Kidney (tissue), 14 donors: ENCODE results near the gene EGFL7. TPM values are rescaled to one million over a fixed set of nuclear protein-coding genes. Genes with fewer than 3 reads are reported as not detected.

ENCODE experiments used
- DNase-seq, 5 donors: peaks; one replicate each; pipeline ENCODE4 v3.0.0-alpha.2; 2013 to 2020
- FAIRE-seq: peaks from 2 replicates; lab custom pipeline; 2012; peaks lifted over from hg19 to GRCh38; lab: Jason Lieb, UNC
- H3K27ac ChIP-seq, 2 donors: one replicate each; pipeline ENCODE4 v1.7.0; 2013; ENCODE audit warnings: low read depth in 2 of 2, low read length in 2 of 2, inconsistent platforms in 1 of 2
- H3K27me3 ChIP-seq: one replicate; pipeline ENCODE4 v1.7.1; 2013; ENCODE audit warnings: low read length, inconsistent platforms; ENCODE audit not compliant: control insufficient read depth, insufficient read depth
- H3K36me3 ChIP-seq, 3 donors: one replicate each; pipeline versions ENCODE4 v1.7.0 to v1.7.1; 2013; ENCODE audit warnings: low read length in 3 of 3, control low read depth in 1 of 3, inconsistent platforms in 1 of 3; ENCODE audit not compliant: insufficient read depth in 3 of 3, control insufficient read depth in 2 of 3
- H3K4me1 ChIP-seq, 3 donors: one replicate each; pipeline versions ENCODE4 v1.7.0 to v1.7.1; 2013; ENCODE audit warnings: low read length in 3 of 3, inconsistent platforms in 1 of 3, low read depth in 1 of 3; ENCODE audit not compliant: control insufficient read depth in 2 of 3, insufficient read depth in 2 of 3
- H3K4me3 ChIP-seq, 3 donors: one replicate each; pipeline versions ENCODE4 v1.7.0 to v1.8.1; 2013; ENCODE audit warnings: low read length in 3 of 3, control low read depth in 1 of 3, inconsistent platforms in 1 of 3
- H3K9ac ChIP-seq, 3 donors: one replicate each; pipeline versions ENCODE4 v1.7.0 to v1.7.1; 2013; ENCODE audit warnings: low read length in 3 of 3, control low read depth in 1 of 3, inconsistent platforms in 1 of 3
- H3K9me3 ChIP-seq, 3 donors: one replicate each; pipeline versions ENCODE4 v1.7.0 to v1.7.1; 2013; ENCODE audit warnings: low read length in 3 of 3, control low read depth in 1 of 3, inconsistent platforms in 1 of 3; ENCODE audit not compliant: control insufficient read depth in 2 of 3, insufficient read depth in 1 of 3
- CTCF ChIP-seq: IDR thresholded peaks from 3 replicates; pipeline ENCODE4 v1.5.1; 2012; ENCODE audit warnings: mild to moderate bottlenecking, moderate library complexity, borderline replicate concordance; ENCODE audit not compliant: insufficient read depth; ENCODE audit errors: extremely low read depth
- intact Hi-C: fragments of 100-400 bp; cut with DNase I; formaldehyde crosslinking; loops from one replicate; pipeline ENCODE4 v1.11.1; 2022
- polyA plus RNA-seq: library from polyadenylated mRNA; stranded (reverse); fragments of 350-450 nt; fragmentation: Illumina TruSeq; extraction: RNeasy Lipid Tissue Mini Kit (QIAGEN cat#74804); gene quantifications from one replicate; pipeline ENCODE4 v1.2.3, GENCODE V29; 2014; ENCODE audit warnings: low read depth, low replicate concordance; ENCODE audit not compliant: insufficient read depth
- total RNA-seq: library from RNA; stranded (reverse); fragmentation: NEBNext Ultra II Directional; extraction: Animal tissue kit (Norgen Biotek cat#: 25700); gene quantifications from one replicate; pipeline ENCODE4 v1.2.1, GENCODE V29; 2021
- donor health status: control.
- donor health status: control.
- donor health status: control.
- donor health status: control.
- donor health status: control.
- donor health status: DM: yes; HTN: yes; CAD: no.
- donor health status: Normal renal cell carcinoma (clear cell type).

Gene EGFL7
- total and polyA plus RNA-seq, 2 donors from 2014 or later: 137 to 140 TPM

- Histone ChIP-seq H3K36me3 (no peaks in the 10 kb centered on the region), H3K27me3 (no peaks in the 10 kb centered on the region), H3K4me1 (peaks cover 0 to 5% (median 0%) of the 10 kb centered on the region in 3 donors), H3K9ac (no peak overlapping the region), H3K9me3 (no peaks in the 10 kb centered on the region), H3K27ac (peak overlapping the region in 1 of 2 donors; percentile 51), H3K4me3 (no peak overlapping the region)
- no peak for TF ChIP-seq CTCF
- DNase-seq (peak in 2 of 5 donors; percentile 40 to 72), FAIRE-seq (no peak)
- intact Hi-C loops: no loop called here
Observed at GRCh38 chr9:136653323-136654079, 9.2 kb upstream of the EGFL7 start.

GRCh38 chr9:136654820-136655535 lies 7.7 kb upstream of the EGFL7 start:
- TF ChIP-seq CTCF: no peak
- no peak for FAIRE-seq
- Histone ChIP-seq H3K27me3 (no peaks in the 10 kb centered on the region), H3K9ac (no peak overlapping the region), H3K4me3 (no peak overlapping the region), H3K4me1 (peaks cover 0 to 5% (median 0%) of the 10 kb centered on the region in 3 donors), H3K27ac (peak overlapping the region; percentile 23 to 85), H3K9me3 (no peaks in the 10 kb centered on the region), H3K36me3 (no peaks in the 10 kb centered on the region)
- intact Hi-C loops: no loop called here
- peak in 2 of 5 donors; percentile 50 to 64 for DNase-seq

- H3K9ac ChIP-seq: no peak overlapping the region
- no peaks in the 10 kb centered on the region for H3K27me3 ChIP-seq
- FAIRE-seq: no peak
- DNase-seq: peak in 3 of 5 donors; percentile 68 to 86 (median 83)
- intact Hi-C loops: no loop called here
- no peak overlapping the region for H3K4me3 ChIP-seq
- H3K9me3 ChIP-seq: no peaks in the 10 kb centered on the region
- peaks cover 0 to 4% (median 0%) of the 10 kb centered on the region in 3 donors for H3K4me1 ChIP-seq
- TF ChIP-seq CTCF: no peak
- H3K27ac ChIP-seq: peak overlapping the region; percentile 85 to 88
- no peaks in the 10 kb centered on the region for H3K36me3 ChIP-seq
Observed at GRCh38 chr9:136655536-136656182, 7.1 kb upstream of the EGFL7 start.
